ENCODE measurements around the gene GRIA3.

GRCh38 chrX:123260920-123261418 is 76.9 kb downstream of the GRIA3 start:
- no peak for TF ChIP-seq CTCF (conservative IDR thresholded peaks at IDR 0.05)
- no peak for TF ChIP-seq ZFX (IDR thresholded peaks at IDR 0.05)
